GM23338 (cell line): ENCODE results near the gene SLC35F1. TPM values are rescaled to one million over a fixed set of nuclear protein-coding genes. Genes with fewer than 3 reads are reported as not detected.

Source experiments
- ATAC-seq: fragments of 200-7000 bp; cut with Tn5 transposase; 3 replicates; pipeline ENCODE4 v1.9.1; 2020
- DNase-seq: peaks from one replicate; pipeline ENCODE4 v3.0.0-alpha.2; 2015; ENCODE audit warnings: low spot score
- H2AFZ ChIP-seq: fragments of 200-600 bp; sonication (generic); 2 replicates; pipeline ENCODE4 v1.8.0; 2016; ENCODE audit warnings: antibody characterized with exemption, mild to moderate bottlenecking, moderate library complexity
- H3F3A ChIP-seq: fragments of 200-600 bp; sonication (generic); replicated peaks from 2 replicates; pipeline ENCODE4 v1.8.0; 2017; ENCODE audit warnings: antibody characterized with exemption, mixed run types, low read depth
- H3K27ac ChIP-seq: fragments of 200-600 bp; sonication (generic); 2 replicates; pipeline ENCODE4 v1.6.1; 2016; ENCODE audit warnings: low read depth
- H3K27me3 ChIP-seq: fragments of 200-600 bp; sonication (generic); 2 replicates; pipeline ENCODE4 v1.8.0; 2016; ENCODE audit warnings: mild to moderate bottlenecking, mixed run types, moderate library complexity; ENCODE audit not compliant: insufficient read depth
- H3K36me3 ChIP-seq: fragments of 200-600 bp; sonication (generic); 2 replicates; pipeline ENCODE4 v1.8.0; 2016; ENCODE audit warnings: mild to moderate bottlenecking; ENCODE audit not compliant: insufficient read depth
- H3K4me1 ChIP-seq: fragments of 200-600 bp; sonication (generic); 2 replicates; pipeline ENCODE4 v1.8.0; 2016; ENCODE audit warnings: mild to moderate bottlenecking, moderate library complexity; ENCODE audit not compliant: insufficient read depth
- H3K4me2 ChIP-seq: fragments of 200-600 bp; sonication (generic); 2 replicates; pipeline ENCODE4 v1.7.1; 2017; ENCODE audit warnings: mixed run types
- H3K4me3 ChIP-seq: fragments of 200-600 bp; sonication (generic); 2 replicates; pipeline ENCODE4 v1.6.1; 2016; ENCODE audit warnings: mixed run types
- H3K79me2 ChIP-seq: fragments of 200-600 bp; sonication (generic); replicated peaks from 2 replicates; pipeline ENCODE4 v1.8.0; 2017; ENCODE audit warnings: mild to moderate bottlenecking; ENCODE audit not compliant: insufficient read depth
- H3K9me2 ChIP-seq: fragments of 200-600 bp; sonication (generic); 2 replicates; pipeline ENCODE4 v1.8.0; 2017; ENCODE audit not compliant: insufficient read depth
- H4K20me1 ChIP-seq: fragments of 200-600 bp; sonication (generic); replicated peaks from 2 replicates; pipeline ENCODE4 v1.8.0; 2017; ENCODE audit warnings: mild to moderate bottlenecking; ENCODE audit not compliant: insufficient read depth
- H3K27ac Mint-ChIP-seq: 2 replicates; pipeline ENCODE4 v1.8.0; 2020; ENCODE audit warnings: inconsistent platforms, mild to moderate bottlenecking, moderate library complexity, mixed read lengths
- H3K27me3 Mint-ChIP-seq: 3 replicates; pipeline ENCODE4 v1.8.0; 2022; ENCODE audit warnings: low read depth, mild to moderate bottlenecking, moderate library complexity, mixed read lengths, inconsistent platforms; ENCODE audit not compliant: insufficient read depth, poor library complexity
- H3K36me3 Mint-ChIP-seq: 3 replicates; pipeline ENCODE4 v1.8.0; 2021; ENCODE audit warnings: low read depth, mild to moderate bottlenecking, inconsistent platforms, moderate library complexity, mixed read lengths
- H3K4me1 Mint-ChIP-seq: 3 replicates; pipeline ENCODE4 v1.8.0; 2020; ENCODE audit warnings: mild to moderate bottlenecking, inconsistent platforms, mixed read lengths
- H3K4me3 Mint-ChIP-seq: 3 replicates; pipeline ENCODE4 v1.8.0; 2021; ENCODE audit warnings: moderate library complexity, mild to moderate bottlenecking, inconsistent platforms, mixed read lengths
- H3K9me3 Mint-ChIP-seq: 3 replicates; pipeline ENCODE4 v1.8.0; 2020; ENCODE audit warnings: moderate library complexity, mild to moderate bottlenecking, inconsistent platforms, mixed read lengths
- CREB1 ChIP-seq: fragments of 250-450 bp; sonication (Bioruptor Pico); IDR thresholded peaks from 2 replicates; pipeline ENCODE4 v1.5.0; 2020; ENCODE audit warnings: low read depth, mild to moderate bottlenecking, moderate library complexity
- CTCF ChIP-seq, 2 experiments: fragments of 200-600 bp in 1 of 2; sonication (generic) in 1 of 2; conservative IDR thresholded peaks; 2 replicates each; pipeline versions ENCODE4 v1.5.1 to v1.6.1; 2016 to 2017; ENCODE audit warnings: antibody characterized with exemption in 2 of 2, low read depth in 2 of 2, mild to moderate bottlenecking in 2 of 2, moderate library complexity in 1 of 2
- EZH2 ChIP-seq: fragments of 200-600 bp; sonication (generic); IDR thresholded peaks from one replicate; pipeline ENCODE4 v1.8.0; 2017; ENCODE audit warnings: antibody characterized with exemption, mild to moderate bottlenecking, low read depth; ENCODE audit not compliant: unreplicated experiment
- JUNB ChIP-seq: IDR thresholded peaks from one replicate; pipeline ENCODE4 v1.6.1; 2016; ENCODE audit warnings: antibody characterized with exemption; ENCODE audit not compliant: unreplicated experiment
- STAT1 ChIP-seq: IDR thresholded peaks from one replicate; pipeline ENCODE4 v1.6.1; 2016; ENCODE audit warnings: antibody characterized with exemption; ENCODE audit not compliant: unreplicated experiment
- ZNF114 ChIP-seq: fragments of 250-450 bp; sonication (Bioruptor Pico); IDR thresholded peaks from 2 replicates; pipeline ENCODE4 v1.5.0; 2020; ENCODE audit warnings: mild to moderate bottlenecking, moderate library complexity
- ZNF331 ChIP-seq: fragments of 250-450 bp; sonication (Bioruptor Pico); IDR thresholded peaks from 2 replicates; pipeline ENCODE4 v1.5.0; 2020; ENCODE audit warnings: low read depth, mild to moderate bottlenecking, moderate library complexity
- ZNF462 ChIP-seq: fragments of 250-450 bp; sonication (Bioruptor Pico); IDR thresholded peaks from 2 replicates; pipeline ENCODE4 v1.5.0; 2020; ENCODE audit warnings: mild to moderate bottlenecking, moderate library complexity
- polyA plus RNA-seq: library from polyadenylated mRNA; unstranded; fragments of >200 nt; fragmentation: Nextera tagmentation; extraction: Ambion mirVana; gene quantifications from 2 replicates; pipeline ENCODE4 v1.2.1, GENCODE V29; 2016
- total RNA-seq: library from RNA; depleted of rRNA; stranded (reverse); fragments of >200 nt; shearing (Covaris generic); gene quantifications from 2 replicates; pipeline ENCODE4 v1.2.3, GENCODE V29; 2014

Gene SLC35F1
- total and polyA plus RNA-seq, 2 experiments from 2014 or later: 3.0 to 10.3 TPM

GRCh38 chr6:118016532-118016931, 109.5 kb downstream of the SLC35F1 start (continued):
- TF ChIP-seq ZNF462 (CRISPR knock-in tag): no peak
- no peak for TF ChIP-seq CTCF (conservative IDR thresholded peaks at IDR 0.05; ENCODE audit: low read depth in 2 of 2)
- TF ChIP-seq JUNB: no peak
- no peak for TF ChIP-seq CREB1 (CRISPR knock-in tag)
- no peak for TF ChIP-seq ZNF331 (CRISPR knock-in tag)
- no peak for TF ChIP-seq EZH2
- no peak for TF ChIP-seq STAT1

- DNase-seq (no peak), ATAC-seq (no peak)
- no peak overlapping the region for H3K27ac Mint-ChIP-seq
- H3K36me3 ChIP-seq: no peaks in the 10 kb centered on the region
- H3K27me3 Mint-ChIP-seq: no peaks in the 10 kb centered on the region
- no peaks in the 10 kb centered on the region for H3K4me1 ChIP-seq
- no peak overlapping the region for H3K27ac ChIP-seq
- H3K4me3 ChIP-seq: no peak overlapping the region
- H3F3A ChIP-seq: no peaks in the 10 kb centered on the region
- no peak overlapping the region for H2AFZ ChIP-seq
- no peak overlapping the region for H3K4me2 ChIP-seq
- no peaks in the 10 kb centered on the region for H3K4me1 Mint-ChIP-seq
- no peaks in the 10 kb centered on the region for H4K20me1 ChIP-seq
- H3K36me3 Mint-ChIP-seq: no peaks in the 10 kb centered on the region; the same call in 2 of the 3 replicates
- no peak overlapping the region for H3K4me3 Mint-ChIP-seq
- H3K27me3 ChIP-seq: no peaks in the 10 kb centered on the region
- H3K79me2 ChIP-seq: no peaks in the 10 kb centered on the region
- peaks cover 10% of the 10 kb centered on the region for H3K9me2 ChIP-seq
- no peaks in the 10 kb centered on the region for H3K9me3 Mint-ChIP-seq
- TF ChIP-seq ZNF114 (CRISPR knock-in tag) (no peak), ZNF462 (CRISPR knock-in tag) (no peak), EZH2 (no peak)
Measured at GRCh38 chr6:118017301-118017848, 110.3 kb downstream of the SLC35F1 start.
